ENCODE results near the gene ARMC10. TPM values are rescaled to one million over a fixed set of nuclear protein-coding genes. Genes with fewer than 3 reads are reported as not detected.
"Not testable (repeated sequence)": the region's sequence is repeated elsewhere in the genome, so short reads cannot be mapped to it uniquely, and the experiment has no call there.

The ARMC10 gene
- total RNA-seq, 2 experiments from 2014 or later = 24.3 to 33.4 TPM

GRCh38 chr7:103141753-103142404 lies 66.9 kb downstream of the ARMC10 start:
- CTCF ChIA-PET (ENCODE audit: unreplicated experiment) = no interaction called here
- peaks cover 6% of the 10 kb centered on the region; the same call in 1 of the 2 replicates for H3K79me2 ChIP-seq (ENCODE audit: insufficient read depth, low read depth, low read length)
- POLR2A ChIA-PET = interaction anchor here (1.6 kb wide), 1 partner anchor 12 kb away, joined by 4 read pairs; no protein-coding TSS in a partner anchor
- no TSS peak for BruUV-seq (replicated peaks)
- H3K4me3 ChIP-seq (ENCODE audit: low read depth, low read length, poor library complexity, severe bottlenecking) = no peak overlapping the region
- no peaks in the 10 kb centered on the region for H3K9me3 ChIP-seq (ENCODE audit: low read length)
- intact Hi-C loops (cut with micrococcal nuclease; ENCODE audit: unreplicated experiment) = no loop called here
- TF ChIP-seq CTCF (conservative IDR thresholded peaks at IDR 0.05; ENCODE audit: low read length) = no peak
- no peak for TF ChIP-seq EZH2phosphoT487 (IDR thresholded peaks at IDR 0.05; ENCODE audit: borderline replicate concordance, low read depth, low read length)
- no peaks in the 10 kb centered on the region; the same call in 1 of the 2 replicates for H4K20me1 ChIP-seq (ENCODE audit: insufficient read depth, low read length)
- no peak overlapping the region for H3K27ac ChIP-seq (ENCODE audit: low read depth, low read length, poor library complexity, severe bottlenecking)
- peaks cover 4% of the 10 kb centered on the region for H3K4me1 ChIP-seq (ENCODE audit: insufficient read depth, low read length, poor library complexity, severe bottlenecking)
- DNase-seq (ENCODE audit: low spot score) = no peak
- H3K36me3 ChIP-seq (ENCODE audit: insufficient read depth, low read length) = no peaks in the 10 kb centered on the region
- no peak overlapping the region for H3K4me2 ChIP-seq (ENCODE audit: low read length)
- no peak overlapping the region for H2AFZ ChIP-seq (ENCODE audit: low read length)
- no peaks in the 10 kb centered on the region for H3K9me2 ChIP-seq (ENCODE audit: insufficient read depth, low read length)

GRCh38 chr7:103142494-103142893 lies 67.6 kb downstream of the ARMC10 start:
- peaks cover 12% of the 10 kb centered on the region; the same call in 1 of the 2 replicates for H3K79me2 ChIP-seq (ENCODE audit: insufficient read depth, low read depth, low read length)
- CTCF ChIA-PET (ENCODE audit: unreplicated experiment) = no interaction called here
- H3K4me2 ChIP-seq (ENCODE audit: low read length) = no peak overlapping the region
- DNase-seq (ENCODE audit: low spot score) = no peak
- peaks cover 10% of the 10 kb centered on the region for H3K4me1 ChIP-seq (ENCODE audit: insufficient read depth, low read length, poor library complexity, severe bottlenecking)
- H3K9me3 ChIP-seq (ENCODE audit: low read length) = no peaks in the 10 kb centered on the region
- H3K4me3 ChIP-seq (ENCODE audit: low read depth, low read length, poor library complexity, severe bottlenecking) = no peak overlapping the region
- intact Hi-C loops (cut with micrococcal nuclease; ENCODE audit: unreplicated experiment) = no loop called here
- no TSS peak for BruUV-seq (replicated peaks)
- no peak overlapping the region for H3K27ac ChIP-seq (ENCODE audit: low read depth, low read length, poor library complexity, severe bottlenecking)
- no peak overlapping the region for H2AFZ ChIP-seq (ENCODE audit: low read length)
- no peaks in the 10 kb centered on the region; the same call in 1 of the 2 replicates for H4K20me1 ChIP-seq (ENCODE audit: insufficient read depth, low read length)
- no peaks in the 10 kb centered on the region for H3K36me3 ChIP-seq (ENCODE audit: insufficient read depth, low read length)
- POLR2A ChIA-PET = no interaction called here
- TF ChIP-seq EZH2phosphoT487 (IDR thresholded peaks at IDR 0.05; ENCODE audit: borderline replicate concordance, low read depth, low read length) = no peak
- no peak for TF ChIP-seq CTCF (conservative IDR thresholded peaks at IDR 0.05; ENCODE audit: low read length)
- H3K9me2 ChIP-seq (ENCODE audit: insufficient read depth, low read length) = no peaks in the 10 kb centered on the region

GRCh38 chr7:103143868-103144267 lies 68.9 kb downstream of the ARMC10 start:
- Histone ChIP-seq H2AFZ (ENCODE audit: low read length) (no peak overlapping the region), H4K20me1 (ENCODE audit: insufficient read depth, low read length) (no peaks in the 10 kb centered on the region; the same call in 1 of the 2 replicates), H3K27ac (ENCODE audit: low read depth, low read length, poor library complexity, severe bottlenecking) (no peak overlapping the region), H3K36me3 (ENCODE audit: insufficient read depth, low read length) (no peaks in the 10 kb centered on the region), H3K4me1 (ENCODE audit: insufficient read depth, low read length, poor library complexity, severe bottlenecking) (peaks cover 14% of the 10 kb centered on the region), H3K4me3 (ENCODE audit: low read depth, low read length, poor library complexity, severe bottlenecking) (no peak overlapping the region), H3K79me2 (ENCODE audit: insufficient read depth, low read depth, low read length) (peaks cover 24% of the 10 kb centered on the region; the same call in 1 of the 2 replicates), H3K9me2 (ENCODE audit: insufficient read depth, low read length) (no peaks in the 10 kb centered on the region), H3K4me2 (ENCODE audit: low read length) (no peak overlapping the region), H3K9me3 (ENCODE audit: low read length) (no peaks in the 10 kb centered on the region)
- ChIA-PET CTCF (ENCODE audit: unreplicated experiment) (no interaction called here), POLR2A (interaction anchor here (0.6 kb wide), 1 partner anchor 23 kb away, joined by 3 read pairs; no protein-coding TSS in a partner anchor)
- BruUV-seq (replicated peaks) = no TSS peak
- TF ChIP-seq CTCF (conservative IDR thresholded peaks at IDR 0.05; ENCODE audit: low read length) = no peak
- no peak for TF ChIP-seq EZH2phosphoT487 (IDR thresholded peaks at IDR 0.05; ENCODE audit: borderline replicate concordance, low read depth, low read length)
- intact Hi-C loops (cut with micrococcal nuclease; ENCODE audit: unreplicated experiment) = no loop called here
- DNase-seq (ENCODE audit: low spot score) = no peak

GRCh38 chr7:103144754-103145153 lies 69.8 kb downstream of the ARMC10 start:
- H3K9me2 ChIP-seq (ENCODE audit: insufficient read depth, low read length); H4K20me1 ChIP-seq (ENCODE audit: insufficient read depth, low read length); H3K27ac ChIP-seq (ENCODE audit: low read depth, low read length, poor library complexity, severe bottlenecking); POLR2A ChIA-PET; CTCF ChIA-PET (ENCODE audit: unreplicated experiment); intact Hi-C loops (cut with micrococcal nuclease; ENCODE audit: unreplicated experiment); H3K4me3 ChIP-seq (ENCODE audit: low read depth, low read length, poor library complexity, severe bottlenecking); DNase-seq (ENCODE audit: low spot score); BruUV-seq (replicated peaks); H3K9me3 ChIP-seq (ENCODE audit: low read length); H3K4me2 ChIP-seq (ENCODE audit: low read length); H3K36me3 ChIP-seq (ENCODE audit: insufficient read depth, low read length); H2AFZ ChIP-seq (ENCODE audit: low read length): not testable (repeated sequence)
- Histone ChIP-seq H3K4me1 (ENCODE audit: insufficient read depth, low read length, poor library complexity, severe bottlenecking) (peaks cover 19% of the 10 kb centered on the region), H3K79me2 (ENCODE audit: insufficient read depth, low read depth, low read length) (peaks cover 24% of the 10 kb centered on the region; the same call in 1 of the 2 replicates)
